Measurements from ENCODE around the gene SCN7A. TPM values are rescaled to one million over a fixed set of nuclear protein-coding genes. Genes with fewer than 3 reads are reported as not detected.

The SCN7A gene
- total and polyA plus RNA-seq, 4 donors = 0.05 to 7.9 (median 1.1) TPM

DNA sequence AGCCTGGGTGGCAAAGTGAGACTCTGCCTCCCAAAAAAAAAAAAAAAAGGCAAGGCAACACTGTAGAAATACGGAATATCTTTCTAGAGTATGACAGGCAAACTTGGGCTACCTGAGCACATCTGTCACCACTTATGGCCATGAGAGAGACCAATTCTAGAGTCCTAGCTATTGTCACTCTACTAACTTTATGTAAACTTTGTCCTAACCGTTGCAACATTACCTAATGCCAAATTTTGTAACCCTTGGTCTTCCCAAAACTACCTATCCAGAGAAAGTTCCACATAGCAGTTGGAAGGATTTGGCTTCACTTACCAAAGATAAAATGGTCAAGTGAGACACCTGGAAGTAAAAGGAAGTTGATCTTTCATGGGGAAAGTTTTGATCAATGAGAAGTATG is 26.6 kb upstream of the SCN7A start:
- Histone ChIP-seq H3K36me3 (ENCODE audit: control insufficient read depth in 4 of 4, insufficient read depth in 3 of 4, low read depth in 1 of 4, low read length in 3 of 4) (no peaks in the 10 kb centered on the region), H3K9ac (ENCODE audit: low read depth in 1 of 2, low read length in 2 of 2) (no peak overlapping the region), H3K4me1 (ENCODE audit: control insufficient read depth in 4 of 4, insufficient read depth in 4 of 4, low read length in 3 of 4) (no peaks in the 10 kb centered on the region), H3K4me3 (ENCODE audit: low read depth in 1 of 3, low read length in 3 of 3) (no peak overlapping the region), H3K27ac (ENCODE audit: low read depth in 1 of 2, low read length in 2 of 2) (no peak overlapping the region), H3K27me3 (ENCODE audit: control insufficient read depth in 4 of 4, insufficient read depth in 4 of 4, low read length in 3 of 4) (peaks cover 0 to 4% (median 1%) of the 10 kb centered on the region in 4 donors), H3K9me3 (ENCODE audit: control insufficient read depth in 4 of 4, low read length in 3 of 4) (no peaks in the 10 kb centered on the region)
- no peak for DNase-seq (ENCODE audit: low spot score)
- WGBS = 57% methylated on average over 2 of the region's 2 CpGs
- TF ChIP-seq NR2F2 (IDR thresholded peaks at IDR 0.05) (no peak), HNF4A (conservative IDR thresholded peaks at IDR 0.05) (peak in 1 of 2 donors; percentile 31), SP1 (IDR thresholded peaks at IDR 0.05) (no peak), TAF1 (conservative IDR thresholded peaks at IDR 0.05) (no peak)
- TF ChIP-seq, protein P1, sequence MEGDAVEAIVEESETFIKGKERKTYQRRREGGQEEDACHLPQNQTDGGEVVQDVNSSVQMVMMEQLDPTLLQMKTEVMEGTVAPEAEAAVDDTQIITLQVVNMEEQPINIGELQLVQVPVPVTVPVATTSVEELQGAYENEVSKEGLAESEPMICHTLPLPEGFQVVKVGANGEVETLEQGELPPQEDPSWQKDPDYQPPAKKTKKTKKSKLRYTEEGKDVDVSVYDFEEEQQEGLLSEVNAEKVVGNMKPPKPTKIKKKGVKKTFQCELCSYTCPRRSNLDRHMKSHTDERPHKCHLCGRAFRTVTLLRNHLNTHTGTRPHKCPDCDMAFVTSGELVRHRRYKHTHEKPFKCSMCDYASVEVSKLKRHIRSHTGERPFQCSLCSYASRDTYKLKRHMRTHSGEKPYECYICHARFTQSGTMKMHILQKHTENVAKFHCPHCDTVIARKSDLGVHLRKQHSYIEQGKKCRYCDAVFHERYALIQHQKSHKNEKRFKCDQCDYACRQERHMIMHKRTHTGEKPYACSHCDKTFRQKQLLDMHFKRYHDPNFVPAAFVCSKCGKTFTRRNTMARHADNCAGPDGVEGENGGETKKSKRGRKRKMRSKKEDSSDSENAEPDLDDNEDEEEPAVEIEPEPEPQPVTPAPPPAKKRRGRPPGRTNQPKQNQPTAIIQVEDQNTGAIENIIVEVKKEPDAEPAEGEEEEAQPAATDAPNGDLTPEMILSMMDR (IDR thresholded peaks at IDR 0.05; ENCODE audit: low read depth, low read length, missing input control) = no peak

DNA sequence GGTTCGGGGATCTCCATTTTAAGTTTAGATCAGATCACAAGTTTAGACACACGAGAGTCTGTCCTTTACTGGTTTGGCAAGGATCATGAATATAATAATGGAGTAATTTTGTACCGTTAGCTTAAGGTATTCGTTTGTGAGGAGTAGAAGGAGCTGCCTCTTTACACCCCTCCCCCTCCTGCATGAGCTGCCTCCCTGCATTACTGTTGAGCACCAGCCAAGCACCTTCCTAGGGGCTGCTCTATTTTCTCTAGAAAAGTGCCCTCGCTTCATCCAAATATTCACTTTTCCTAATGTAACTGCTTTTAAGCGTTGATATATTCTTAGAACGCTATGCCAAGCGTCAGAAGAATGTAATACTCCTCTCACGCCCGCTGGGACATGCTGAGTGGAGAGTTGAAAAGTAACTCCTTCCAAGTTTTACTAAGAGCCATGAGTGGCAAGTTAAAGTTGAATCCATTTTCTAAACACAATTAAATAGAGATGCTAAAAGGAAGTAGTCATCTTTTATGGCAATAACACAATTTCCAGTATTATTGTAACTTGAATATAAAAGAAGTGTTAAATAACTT is 25.4 kb upstream of the SCN7A start:
- no peak for DNase-seq (ENCODE audit: low spot score)

More for the DNA sequence above, 25.4 kb upstream of the SCN7A start:
- H3K4me1 ChIP-seq (ENCODE audit: control insufficient read depth in 4 of 4, insufficient read depth in 4 of 4, low read length in 3 of 4) = no peaks in the 10 kb centered on the region
- TF ChIP-seq, protein P2, sequence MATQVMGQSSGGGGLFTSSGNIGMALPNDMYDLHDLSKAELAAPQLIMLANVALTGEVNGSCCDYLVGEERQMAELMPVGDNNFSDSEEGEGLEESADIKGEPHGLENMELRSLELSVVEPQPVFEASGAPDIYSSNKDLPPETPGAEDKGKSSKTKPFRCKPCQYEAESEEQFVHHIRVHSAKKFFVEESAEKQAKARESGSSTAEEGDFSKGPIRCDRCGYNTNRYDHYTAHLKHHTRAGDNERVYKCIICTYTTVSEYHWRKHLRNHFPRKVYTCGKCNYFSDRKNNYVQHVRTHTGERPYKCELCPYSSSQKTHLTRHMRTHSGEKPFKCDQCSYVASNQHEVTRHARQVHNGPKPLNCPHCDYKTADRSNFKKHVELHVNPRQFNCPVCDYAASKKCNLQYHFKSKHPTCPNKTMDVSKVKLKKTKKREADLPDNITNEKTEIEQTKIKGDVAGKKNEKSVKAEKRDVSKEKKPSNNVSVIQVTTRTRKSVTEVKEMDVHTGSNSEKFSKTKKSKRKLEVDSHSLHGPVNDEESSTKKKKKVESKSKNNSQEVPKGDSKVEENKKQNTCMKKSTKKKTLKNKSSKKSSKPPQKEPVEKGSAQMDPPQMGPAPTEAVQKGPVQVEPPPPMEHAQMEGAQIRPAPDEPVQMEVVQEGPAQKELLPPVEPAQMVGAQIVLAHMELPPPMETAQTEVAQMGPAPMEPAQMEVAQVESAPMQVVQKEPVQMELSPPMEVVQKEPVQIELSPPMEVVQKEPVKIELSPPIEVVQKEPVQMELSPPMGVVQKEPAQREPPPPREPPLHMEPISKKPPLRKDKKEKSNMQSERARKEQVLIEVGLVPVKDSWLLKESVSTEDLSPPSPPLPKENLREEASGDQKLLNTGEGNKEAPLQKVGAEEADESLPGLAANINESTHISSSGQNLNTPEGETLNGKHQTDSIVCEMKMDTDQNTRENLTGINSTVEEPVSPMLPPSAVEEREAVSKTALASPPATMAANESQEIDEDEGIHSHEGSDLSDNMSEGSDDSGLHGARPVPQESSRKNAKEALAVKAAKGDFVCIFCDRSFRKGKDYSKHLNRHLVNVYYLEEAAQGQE (IDR thresholded peaks at IDR 0.05) = no peak
- TF ChIP-seq, protein P3, sequence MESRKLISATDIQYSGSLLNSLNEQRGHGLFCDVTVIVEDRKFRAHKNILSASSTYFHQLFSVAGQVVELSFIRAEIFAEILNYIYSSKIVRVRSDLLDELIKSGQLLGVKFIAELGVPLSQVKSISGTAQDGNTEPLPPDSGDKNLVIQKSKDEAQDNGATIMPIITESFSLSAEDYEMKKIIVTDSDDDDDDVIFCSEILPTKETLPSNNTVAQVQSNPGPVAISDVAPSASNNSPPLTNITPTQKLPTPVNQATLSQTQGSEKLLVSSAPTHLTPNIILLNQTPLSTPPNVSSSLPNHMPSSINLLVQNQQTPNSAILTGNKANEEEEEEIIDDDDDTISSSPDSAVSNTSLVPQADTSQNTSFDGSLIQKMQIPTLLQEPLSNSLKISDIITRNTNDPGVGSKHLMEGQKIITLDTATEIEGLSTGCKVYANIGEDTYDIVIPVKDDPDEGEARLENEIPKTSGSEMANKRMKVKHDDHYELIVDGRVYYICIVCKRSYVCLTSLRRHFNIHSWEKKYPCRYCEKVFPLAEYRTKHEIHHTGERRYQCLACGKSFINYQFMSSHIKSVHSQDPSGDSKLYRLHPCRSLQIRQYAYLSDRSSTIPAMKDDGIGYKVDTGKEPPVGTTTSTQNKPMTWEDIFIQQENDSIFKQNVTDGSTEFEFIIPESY (IDR thresholded peaks at IDR 0.05) = no peak
- TF ChIP-seq EGR1 (IDR thresholded peaks at IDR 0.05; ENCODE audit: low read depth in 2 of 2) = no peak
- TF ChIP-seq HNF4A (conservative IDR thresholded peaks at IDR 0.05) = no peak
- TF ChIP-seq, protein P4, sequence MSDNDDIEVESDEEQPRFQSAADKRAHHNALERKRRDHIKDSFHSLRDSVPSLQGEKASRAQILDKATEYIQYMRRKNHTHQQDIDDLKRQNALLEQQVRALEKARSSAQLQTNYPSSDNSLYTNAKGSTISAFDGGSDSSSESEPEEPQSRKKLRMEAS (IDR thresholded peaks at IDR 0.05) = no peak
- no peak for TF ChIP-seq NR2F2 (IDR thresholded peaks at IDR 0.05)
- no peak for TF ChIP-seq RXRA (IDR thresholded peaks at IDR 0.05)
- no peak for TF ChIP-seq HNF4G (IDR thresholded peaks at IDR 0.05)
- TF ChIP-seq FOXA1 (IDR thresholded peaks at IDR 0.05) = no peak
- TF ChIP-seq JUND (IDR thresholded peaks at IDR 0.05) = no peak
- TF ChIP-seq SP1 (IDR thresholded peaks at IDR 0.05) = no peak
- no peak overlapping the region for H3K4me3 ChIP-seq (ENCODE audit: low read depth in 1 of 3, low read length in 3 of 3)
- H3K27ac ChIP-seq (ENCODE audit: low read depth in 1 of 2, low read length in 2 of 2) = no peak overlapping the region
- H3K9ac ChIP-seq (ENCODE audit: low read depth in 1 of 2, low read length in 2 of 2) = no peak overlapping the region
- H3K27me3 ChIP-seq (ENCODE audit: control insufficient read depth in 4 of 4, insufficient read depth in 4 of 4, low read length in 3 of 4) = peaks cover 0 to 4% (median 0%) of the 10 kb centered on the region in 4 donors
- H3K9me3 ChIP-seq (ENCODE audit: control insufficient read depth in 4 of 4, low read length in 3 of 4) = no peaks in the 10 kb centered on the region
- H3K36me3 ChIP-seq (ENCODE audit: control insufficient read depth in 4 of 4, insufficient read depth in 3 of 4, low read depth in 1 of 4, low read length in 3 of 4) = no peaks in the 10 kb centered on the region
- 63% methylated on average over 10 of the region's 10 CpGs for WGBS
